Trophoblast cell (in vitro differentiated cells and primary cell): Measurements from ENCODE around the gene TSPEAR.

ENCODE experiments used
- DNase-seq, 2 donors: peaks; one replicate each; pipeline ENCODE4 v3.0.0-alpha.2; 2016
- H2AFZ ChIP-seq: 2 replicates; pipeline ENCODE4 v1.6.1; 2013; ENCODE audit warnings: low read length, moderate library complexity, mild to moderate bottlenecking; ENCODE audit not compliant: insufficient read depth, poor library complexity
- H2AK5ac ChIP-seq: 2 replicates; pipeline ENCODE4 v1.6.1; 2013; ENCODE audit warnings: mild to moderate bottlenecking, low read length
- H2BK120ac ChIP-seq: 2 replicates; pipeline ENCODE4 v1.6.1; 2013; ENCODE audit warnings: low read length, mild to moderate bottlenecking, moderate library complexity; ENCODE audit not compliant: insufficient read depth, poor library complexity
- H2BK12ac ChIP-seq: 2 replicates; pipeline ENCODE4 v1.6.1; 2013; ENCODE audit warnings: mild to moderate bottlenecking, low read length, moderate library complexity
- H2BK5ac ChIP-seq: 2 replicates; pipeline ENCODE4 v1.6.1; 2013; ENCODE audit warnings: low read length, low read depth, moderate library complexity, mild to moderate bottlenecking; ENCODE audit not compliant: poor library complexity
- H3K14ac ChIP-seq: 2 replicates; pipeline ENCODE4 v1.6.1; 2013; ENCODE audit warnings: mild to moderate bottlenecking, low read length
- H3K18ac ChIP-seq: 2 replicates; pipeline ENCODE4 v1.6.1; 2013; ENCODE audit warnings: mild to moderate bottlenecking, low read length
- H3K23ac ChIP-seq: 2 replicates; pipeline ENCODE4 v1.6.1; 2013; ENCODE audit warnings: low read length
- H3K27ac ChIP-seq: 2 replicates; pipeline ENCODE4 v1.5.1; 2013; ENCODE audit warnings: low read depth, mild to moderate bottlenecking, inconsistent platforms, low read length, moderate library complexity
- H3K27me3 ChIP-seq: 2 replicates; pipeline ENCODE4 v1.6.1; 2013; ENCODE audit warnings: inconsistent platforms, mild to moderate bottlenecking, low read length, moderate library complexity; ENCODE audit not compliant: insufficient read depth
- H3K36me3 ChIP-seq, 2 experiments: 1 replicate in 1 of 2; 2 replicates in 1 of 2; pipeline ENCODE4 v1.6.1; 2013; ENCODE audit warnings: low read length in 2 of 2, mild to moderate bottlenecking in 2 of 2, moderate library complexity in 1 of 2; ENCODE audit not compliant: insufficient read depth in 2 of 2, control insufficient read depth in 1 of 2
- H3K4ac ChIP-seq: 2 replicates; pipeline ENCODE4 v1.6.1; 2013; ENCODE audit warnings: low read depth, mild to moderate bottlenecking, low read length, moderate library complexity
- H3K4me1 ChIP-seq, 2 experiments: 1 replicate in 1 of 2; 2 replicates in 1 of 2; pipeline ENCODE4 v1.6.1; 2013; ENCODE audit warnings: low read length in 2 of 2, mild to moderate bottlenecking in 2 of 2, moderate library complexity in 1 of 2; ENCODE audit not compliant: insufficient read depth in 2 of 2, control insufficient read depth in 1 of 2
- H3K4me2 ChIP-seq: 2 replicates; pipeline ENCODE4 v1.6.1; 2013; ENCODE audit warnings: inconsistent platforms, mild to moderate bottlenecking, low read length, moderate library complexity
- H3K4me3 ChIP-seq: 2 replicates; pipeline ENCODE4 v1.5.1; 2013; ENCODE audit warnings: mild to moderate bottlenecking, low read depth, low read length, inconsistent platforms
- H3K79me1 ChIP-seq: one replicate; pipeline ENCODE4 v1.6.1; 2013; ENCODE audit warnings: low read length
- H3K79me2 ChIP-seq: 2 replicates; pipeline ENCODE4 v1.6.1; 2013; ENCODE audit warnings: low read length, mild to moderate bottlenecking; ENCODE audit not compliant: control insufficient read depth, insufficient read depth, poor library complexity
- H3K9ac ChIP-seq: 2 replicates; pipeline ENCODE4 v1.6.1; 2013; ENCODE audit warnings: mild to moderate bottlenecking, low read length
- H3K9me3 ChIP-seq: 2 replicates; pipeline ENCODE4 v1.6.1; 2013; ENCODE audit warnings: low read depth, mild to moderate bottlenecking, control low read depth, inconsistent platforms, low read length; ENCODE audit not compliant: insufficient read depth
- H4K12ac ChIP-seq: 2 replicates; pipeline ENCODE4 v1.6.1; 2013; ENCODE audit warnings: low read depth, mild to moderate bottlenecking, low read length, moderate library complexity
- H4K8ac ChIP-seq: 2 replicates; pipeline ENCODE4 v1.6.1; 2013; ENCODE audit warnings: low read depth, mild to moderate bottlenecking, low read length, moderate library complexity
- H4K91ac ChIP-seq: one replicate; pipeline ENCODE4 v1.6.1; 2013; ENCODE audit warnings: low read depth, mild to moderate bottlenecking, low read length, moderate library complexity
- WGBS: extraction: QIAGEN DNeasy Blood & Tissue Kit; methylation state at CpG from one replicate; pipeline ENCODE4 v1.1.7; 2013; ENCODE audit warnings: missing lambda C conversion rate; ENCODE audit not compliant: insufficient read length, insufficient coverage; ENCODE audit errors: extremely low coverage; 5-methylcytosine and 5-hydroxymethylcytosine counted together

TSPEAR gene

GRCh38 chr21:44496564-44497550 lies 214.5 kb downstream of the TSPEAR start:
- H3K4me2 ChIP-seq = no peak overlapping the region
- no peak for DNase-seq
- H3K36me3 ChIP-seq = no peaks in the 10 kb centered on the region
- no peak overlapping the region for H3K9ac ChIP-seq
- H2BK12ac ChIP-seq = no peak overlapping the region
- no peak overlapping the region for H3K4ac ChIP-seq
- H3K27ac ChIP-seq = no peak overlapping the region
- H2AFZ ChIP-seq = no peak overlapping the region
- H3K14ac ChIP-seq = no peak overlapping the region
- no peaks in the 10 kb centered on the region for H3K4me1 ChIP-seq
- no peak overlapping the region for H4K91ac ChIP-seq
- H4K12ac ChIP-seq = no peak overlapping the region
- no peak overlapping the region for H3K4me3 ChIP-seq
- no peak overlapping the region for H2BK5ac ChIP-seq
- H3K18ac ChIP-seq = no peak overlapping the region
- no peak overlapping the region for H4K8ac ChIP-seq
- no peak overlapping the region for H2AK5ac ChIP-seq
- no peaks in the 10 kb centered on the region for H3K27me3 ChIP-seq
- no peaks in the 10 kb centered on the region for H3K79me2 ChIP-seq
- WGBS = no CpG with 5 or more reads among the region's 27 CpGs
- H3K9me3 ChIP-seq = peaks cover 22% of the 10 kb centered on the region
- H3K23ac ChIP-seq = no peak overlapping the region
- H3K79me1 ChIP-seq = no peaks in the 10 kb centered on the region
- H2BK120ac ChIP-seq = no peak overlapping the region

- Histone ChIP-seq H4K12ac (no peak overlapping the region), H3K14ac (no peak overlapping the region), H3K36me3 (no peaks in the 10 kb centered on the region), H3K27ac (no peak overlapping the region), H3K23ac (no peak overlapping the region), H3K79me2 (no peaks in the 10 kb centered on the region), H2AK5ac (no peak overlapping the region), H2BK5ac (no peak overlapping the region), H4K8ac (no peak overlapping the region), H2BK120ac (no peak overlapping the region), H4K91ac (no peak overlapping the region), H3K4me2 (no peak overlapping the region), H2BK12ac (no peak overlapping the region), H3K79me1 (no peaks in the 10 kb centered on the region), H3K9ac (no peak overlapping the region), H3K4me3 (no peak overlapping the region), H2AFZ (no peak overlapping the region), H3K4me1 (no peaks in the 10 kb centered on the region), H3K18ac (no peak overlapping the region), H3K4ac (no peak overlapping the region), H3K9me3 (peaks cover 23% of the 10 kb centered on the region), H3K27me3 (no peaks in the 10 kb centered on the region)
- WGBS = no CpG with 5 or more reads among the region's 16 CpGs
- no peak for DNase-seq
These were observed 215.5 kb downstream of the TSPEAR start for GRCh38 chr21:44495611-44496563.

DNA sequence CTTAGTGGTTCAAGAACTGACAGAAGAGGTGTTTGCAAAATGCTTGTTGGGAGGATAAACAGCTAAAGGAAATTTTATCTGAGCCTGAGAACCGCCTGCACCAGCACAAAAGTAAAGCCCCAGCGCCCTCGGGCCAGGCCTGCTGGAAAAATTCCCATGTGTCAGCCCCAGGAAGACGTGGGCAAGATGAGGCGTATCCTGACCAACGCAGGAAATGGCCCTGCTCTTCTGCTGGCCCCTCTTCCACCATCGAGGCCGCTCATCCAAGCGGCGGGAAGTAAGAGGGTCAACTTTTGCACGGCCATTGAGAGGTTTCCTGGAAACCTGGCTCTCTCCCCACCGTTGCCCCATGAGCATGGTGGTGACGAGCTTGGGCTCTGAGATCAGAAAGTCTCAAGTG lies 216.4 kb downstream of the TSPEAR start:
- no peak overlapping the region for H2BK120ac ChIP-seq
- no peak overlapping the region for H4K12ac ChIP-seq
- no peak overlapping the region for H3K4ac ChIP-seq
- no peak overlapping the region for H2BK12ac ChIP-seq
- H2AK5ac ChIP-seq = no peak overlapping the region
- no peak overlapping the region for H4K8ac ChIP-seq
- WGBS = no CpG with 5 or more reads among the region's 13 CpGs
- H3K79me2 ChIP-seq = no peaks in the 10 kb centered on the region
- no peak overlapping the region for H2BK5ac ChIP-seq
- H3K79me1 ChIP-seq = no peaks in the 10 kb centered on the region
- H3K23ac ChIP-seq = no peak overlapping the region
- no peak for DNase-seq
- no peak overlapping the region for H3K18ac ChIP-seq
- no peaks in the 10 kb centered on the region for H3K4me1 ChIP-seq
- H3K4me3 ChIP-seq = no peak overlapping the region
- H2AFZ ChIP-seq = no peak overlapping the region
- no peak overlapping the region for H4K91ac ChIP-seq
- H3K14ac ChIP-seq = no peak overlapping the region
- H3K9me3 ChIP-seq = peaks cover 23% of the 10 kb centered on the region
- no peak overlapping the region for H3K27ac ChIP-seq
- H3K27me3 ChIP-seq = no peaks in the 10 kb centered on the region
- no peaks in the 10 kb centered on the region for H3K36me3 ChIP-seq
- no peak overlapping the region for H3K9ac ChIP-seq
- H3K4me2 ChIP-seq = no peak overlapping the region

GRCh38 chr21:44494418-44494817 lies 217.0 kb downstream of the TSPEAR start:
- no peaks in the 10 kb centered on the region for H3K36me3 ChIP-seq
- no peak overlapping the region for H3K4me3 ChIP-seq
- H3K4me2 ChIP-seq = no peak overlapping the region
- no peak overlapping the region for H2BK12ac ChIP-seq
- no peak overlapping the region for H2BK5ac ChIP-seq
- peaks cover 23% of the 10 kb centered on the region for H3K9me3 ChIP-seq
- no peaks in the 10 kb centered on the region for H3K27me3 ChIP-seq
- H3K79me1 ChIP-seq = no peaks in the 10 kb centered on the region
- no peak overlapping the region for H2AFZ ChIP-seq
- H3K79me2 ChIP-seq = no peaks in the 10 kb centered on the region
- no CpG with 5 or more reads among the region's 17 CpGs for WGBS
- no peak overlapping the region for H2BK120ac ChIP-seq
- H2AK5ac ChIP-seq = no peak overlapping the region
- no peak overlapping the region for H3K18ac ChIP-seq
- H3K4ac ChIP-seq = no peak overlapping the region
- H4K12ac ChIP-seq = no peak overlapping the region
- no peaks in the 10 kb centered on the region for H3K4me1 ChIP-seq
- no peak overlapping the region for H3K14ac ChIP-seq
- DNase-seq = no peak
- no peak overlapping the region for H4K8ac ChIP-seq
- no peak overlapping the region for H3K23ac ChIP-seq
- no peak overlapping the region for H4K91ac ChIP-seq
- H3K9ac ChIP-seq = no peak overlapping the region
- no peak overlapping the region for H3K27ac ChIP-seq
